AG09319 (cell line): ENCODE measurements around the gene BUB1B.

Experiments used
- DNase-seq: peaks from one replicate; pipeline ENCODE4 v3.0.0-alpha.2; 2010; ENCODE audit warnings: low read depth; ENCODE audit errors: extremely low read depth
- CTCF ChIP-seq: IDR thresholded peaks from 2 replicates; pipeline ENCODE4 v1.5.1; 2011; ENCODE audit warnings: low read depth, mild to moderate bottlenecking, inconsistent platforms, low read length, moderate library complexity

Gene BUB1B

DNA sequence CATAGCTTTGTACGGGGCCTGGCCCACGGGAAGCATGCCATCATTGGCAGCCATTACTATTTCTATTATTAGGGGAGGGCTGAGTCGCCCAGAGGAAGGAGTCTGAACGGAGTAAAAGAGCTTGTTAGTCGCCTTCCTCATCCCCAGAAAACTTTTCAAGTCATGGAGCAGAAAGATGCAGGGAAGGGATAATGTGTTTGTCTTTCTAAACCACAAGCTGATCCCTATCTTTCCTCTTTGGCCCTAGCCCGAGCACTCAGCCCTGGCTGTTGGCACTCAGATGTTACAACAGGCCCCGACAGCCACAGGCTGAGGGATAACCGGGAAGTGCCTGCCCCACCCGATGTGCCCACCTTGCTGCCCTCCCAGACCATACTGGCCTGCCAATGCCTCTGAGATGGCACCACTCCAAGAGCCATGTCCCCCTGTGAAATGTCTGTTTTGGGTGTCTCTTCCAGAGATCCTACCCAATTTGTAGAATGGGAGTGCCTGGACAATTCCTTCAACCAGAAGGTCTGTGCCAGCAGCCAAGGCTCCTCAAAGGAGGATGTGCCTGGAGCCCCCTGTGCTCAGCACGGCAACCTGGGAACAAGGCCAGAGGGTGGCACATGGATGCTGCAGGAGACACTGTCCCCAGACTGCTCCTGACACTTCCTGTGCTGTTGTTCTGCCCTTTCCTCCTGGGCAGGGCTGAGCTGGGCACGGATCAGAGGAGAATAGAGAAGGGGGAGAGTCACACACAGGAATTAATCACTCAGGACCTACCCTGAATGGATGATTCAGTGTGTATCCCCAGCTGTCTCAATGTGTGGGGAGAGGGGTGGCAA is 88.8 kb downstream of the BUB1B start:
- no peak for DNase-seq
- no peak for TF ChIP-seq CTCF

GRCh38 chr15:40250304-40250656 is 89.4 kb downstream of the BUB1B start:
- DNase-seq, result no peak
- TF ChIP-seq CTCF, result no peak

GRCh38 chr15:40250771-40251483 is 90.1 kb downstream of the BUB1B start:
- no peak for DNase-seq
- TF ChIP-seq CTCF, result no peak

DNA sequence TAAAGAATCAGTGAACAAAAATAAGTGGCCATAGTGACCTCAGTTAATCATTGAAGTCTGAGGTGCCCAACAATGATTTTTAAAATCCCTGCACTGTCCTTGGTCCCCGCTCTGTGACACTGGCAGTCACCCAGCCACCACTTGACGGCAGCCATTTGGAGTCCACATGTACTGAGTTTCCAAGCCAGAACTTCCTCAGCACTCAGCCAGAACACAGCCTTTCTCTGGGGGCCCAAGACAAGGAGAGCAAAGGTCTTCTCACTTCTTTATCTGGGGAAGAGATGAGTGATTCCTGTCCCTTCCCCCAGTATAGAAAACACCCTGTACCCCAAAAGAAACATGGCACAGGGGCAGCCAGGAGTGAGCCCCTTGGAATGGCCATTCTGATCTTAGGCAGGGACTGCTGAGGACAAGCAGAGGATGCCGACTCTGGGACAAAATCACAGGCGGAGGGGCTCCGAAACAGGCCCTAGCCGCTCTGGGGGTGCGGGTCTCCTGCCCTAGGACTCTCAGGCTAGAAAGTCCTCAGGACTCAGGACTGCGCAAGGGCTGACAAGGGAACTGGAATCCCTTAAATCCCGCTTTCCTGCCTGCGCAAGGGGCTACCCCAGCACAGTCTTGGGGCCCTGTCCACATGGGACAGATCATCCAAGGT is 90.7 kb downstream of the BUB1B start:
- TF ChIP-seq CTCF, result no peak
- DNase-seq, result no peak

DNA sequence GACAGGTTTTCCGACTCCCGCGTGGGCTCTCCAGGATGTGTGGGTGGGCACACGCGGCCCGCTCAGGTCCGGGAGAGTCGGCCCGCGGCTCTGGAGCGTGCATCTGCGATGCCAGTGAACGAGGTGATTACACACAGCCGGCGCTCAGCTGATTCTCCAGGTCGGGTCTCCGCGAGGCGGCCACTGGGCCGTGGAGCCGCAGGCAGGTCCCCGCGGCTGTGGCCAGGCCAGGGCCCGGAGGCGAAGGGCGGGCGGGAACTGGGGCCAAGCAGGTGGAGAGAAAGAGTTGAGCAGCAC is 91.2 kb downstream of the BUB1B start:
- DNase-seq, result no peak
- no peak for TF ChIP-seq CTCF

- no peak for TF ChIP-seq CTCF
- no peak for DNase-seq
Observed at GRCh38 chr15:40252438-40253166, 91.7 kb downstream of the BUB1B start.
